ENCODE data around the gene P2RX1. TPM values are rescaled to one million over a fixed set of nuclear protein-coding genes. Genes with fewer than 3 reads are reported as not detected.
"Not testable (repeated sequence)": the region's sequence is repeated elsewhere in the genome, so short reads cannot be mapped to it uniquely, and the experiment has no call there.

P2RX1 gene
- total RNA-seq, 1 experiment from 2014 or later = not detected

GRCh38 chr17:3877220-3877619 lies 39.0 kb downstream of the P2RX1 start:
- in situ Hi-C loops (cut with HindIII; ENCODE audit: low sequenced_read_pairs) = no loop called here
- DNase-seq (ENCODE audit: low spot score) = no peak

- in situ Hi-C loops (cut with HindIII; ENCODE audit: low sequenced_read_pairs) = no loop called here
These were observed 40.9 kb downstream of the P2RX1 start for GRCh38 chr17:3875317-3875716.

GRCh38 chr17:3873862-3874261 lies 42.4 kb downstream of the P2RX1 start:
- in situ Hi-C loops (cut with HindIII; ENCODE audit: low sequenced_read_pairs) = loop anchor here (25.0 kb wide), 1 partner anchor 138 kb away; no protein-coding TSS in a partner anchor
- DNase-seq (ENCODE audit: low spot score) = no peak

More at GRCh38 chr17:3875317-3875716, 40.9 kb downstream of the P2RX1 start:
- no peak for DNase-seq (ENCODE audit: low spot score)

GRCh38 chr17:3870871-3871306 lies 45.4 kb downstream of the P2RX1 start:
- no peak for DNase-seq (ENCODE audit: low spot score)
- in situ Hi-C loops (cut with HindIII; ENCODE audit: low sequenced_read_pairs) = loop anchor here (25.0 kb wide), 1 partner anchor 141 kb away; no protein-coding TSS in a partner anchor

GRCh38 chr17:3867606-3868005 lies 48.7 kb downstream of the P2RX1 start:
- in situ Hi-C loops (cut with HindIII; ENCODE audit: low sequenced_read_pairs) = loop anchor here (25.0 kb wide), 1 partner anchor 145 kb away; no protein-coding TSS in a partner anchor
- no peak for DNase-seq (ENCODE audit: low spot score)

- DNase-seq (ENCODE audit: low spot score) = no peak
- in situ Hi-C loops (cut with HindIII; ENCODE audit: low sequenced_read_pairs) = loop anchor here (25.0 kb wide), 1 partner anchor 145 kb away; no protein-coding TSS in a partner anchor
These were observed 49.2 kb downstream of the P2RX1 start for GRCh38 chr17:3867106-3867505.

GRCh38 chr17:3866276-3866675 lies 50.0 kb downstream of the P2RX1 start:
- in situ Hi-C loops (cut with HindIII; ENCODE audit: low sequenced_read_pairs) = loop anchor here (25.0 kb wide), 1 partner anchor 146 kb away; no protein-coding TSS in a partner anchor
- DNase-seq (ENCODE audit: low spot score) = peak; percentile 46

GRCh38 chr17:3865176-3865575 lies 51.1 kb downstream of the P2RX1 start:
- no peak for DNase-seq (ENCODE audit: low spot score)
- in situ Hi-C loops (cut with HindIII; ENCODE audit: low sequenced_read_pairs) = loop anchor here (25.0 kb wide), 1 partner anchor 147 kb away; no protein-coding TSS in a partner anchor

- DNase-seq (ENCODE audit: low spot score) = no peak
- in situ Hi-C loops (cut with HindIII; ENCODE audit: low sequenced_read_pairs) = loop anchor here (25.0 kb wide), 1 partner anchor 148 kb away; no protein-coding TSS in a partner anchor
These were observed 51.7 kb downstream of the P2RX1 start for GRCh38 chr17:3864534-3864933.

GRCh38 chr17:3861761-3862681 lies 54.2 kb downstream of the P2RX1 start:
- DNase-seq (ENCODE audit: low spot score) = no peak
- in situ Hi-C loops (cut with HindIII; ENCODE audit: low sequenced_read_pairs) = loop anchor here (25.0 kb wide), 1 partner anchor 150 kb away; no protein-coding TSS in a partner anchor

GRCh38 chr17:3860939-3861700 lies 55.1 kb downstream of the P2RX1 start:
- in situ Hi-C loops (cut with HindIII; ENCODE audit: low sequenced_read_pairs) = loop anchor here (25.0 kb wide), 1 partner anchor 151 kb away; no protein-coding TSS in a partner anchor
- no peak for DNase-seq (ENCODE audit: low spot score)

GRCh38 chr17:3859940-3860339 lies 56.3 kb downstream of the P2RX1 start:
- no peak for DNase-seq (ENCODE audit: low spot score)
- in situ Hi-C loops (cut with HindIII; ENCODE audit: low sequenced_read_pairs) = loop anchor here (25.0 kb wide), 1 partner anchor 152 kb away; no protein-coding TSS in a partner anchor

GRCh38 chr17:3857261-3858105 lies 58.8 kb downstream of the P2RX1 start:
- in situ Hi-C loops (cut with HindIII; ENCODE audit: low sequenced_read_pairs) = loop anchor here (25.0 kb wide), 1 partner anchor 155 kb away; no protein-coding TSS in a partner anchor
- DNase-seq (ENCODE audit: low spot score) = no peak

GRCh38 chr17:3854204-3854603 lies 62.1 kb downstream of the P2RX1 start:
- not testable (repeated sequence) for DNase-seq (ENCODE audit: low spot score)
- in situ Hi-C loops (cut with HindIII; ENCODE audit: low sequenced_read_pairs) = loop anchor here (25.0 kb wide), 1 partner anchor 158 kb away; no protein-coding TSS in a partner anchor

GRCh38 chr17:3852561-3852960 lies 63.7 kb downstream of the P2RX1 start:
- in situ Hi-C loops (cut with HindIII; ENCODE audit: low sequenced_read_pairs) = loop anchor here (25.0 kb wide), 1 partner anchor 160 kb away; no protein-coding TSS in a partner anchor
- DNase-seq (ENCODE audit: low spot score) = no peak

- no peak for DNase-seq (ENCODE audit: low spot score)
- in situ Hi-C loops (cut with HindIII; ENCODE audit: low sequenced_read_pairs) = loop anchor here (25.0 kb wide), 1 partner anchor 161 kb away; no protein-coding TSS in a partner anchor
These were observed 64.7 kb downstream of the P2RX1 start for GRCh38 chr17:3851461-3852100.

- in situ Hi-C loops (cut with HindIII; ENCODE audit: low sequenced_read_pairs) = no loop called here
These were observed 67.9 kb downstream of the P2RX1 start for GRCh38 chr17:3848229-3848835.

More at GRCh38 chr17:3848229-3848835, 67.9 kb downstream of the P2RX1 start:
- DNase-seq (ENCODE audit: low spot score) = no peak
